Dermis blood vessel endothelial cell (primary cell): ENCODE measurements around the gene FRY. TPM values are rescaled to one million over a fixed set of nuclear protein-coding genes. Genes with fewer than 3 reads are reported as not detected.

Source experiments
- DNase-seq: peaks from one replicate; pipeline ENCODE4 v3.0.0; 2010
- total RNA-seq: library from RNA; depleted of rRNA; stranded (reverse); fragments of >200 nt; gene quantifications from 2 replicates; pipeline ENCODE4 v1.2.3, GENCODE V29; 2014

The FRY gene
- total RNA-seq, 1 donor from 2014 or later: 127 TPM

GRCh38 chr13:32228330-32229041, 196.9 kb downstream of the FRY start:
- peak; percentile 27 for DNase-seq

DNA sequence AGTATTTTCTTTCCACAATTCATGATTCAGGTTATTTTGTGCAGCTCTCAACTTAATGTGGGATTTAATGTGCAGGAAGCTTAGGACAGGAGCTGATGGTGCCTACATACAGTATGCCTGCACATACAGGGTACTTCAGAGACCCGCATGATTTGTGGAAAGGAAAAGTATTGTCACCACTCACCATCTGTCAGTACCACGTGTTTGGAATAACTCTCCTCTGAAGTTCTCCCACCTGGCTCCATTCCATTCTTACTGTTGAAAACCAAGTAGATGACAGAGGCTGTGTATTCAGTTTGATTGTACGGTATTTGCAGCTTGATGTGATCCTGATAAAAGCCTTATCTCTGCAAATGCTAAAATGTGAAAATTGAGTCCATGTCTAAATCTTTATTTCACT, 197.9 kb downstream of the FRY start:
- DNase-seq: no peak

DNA sequence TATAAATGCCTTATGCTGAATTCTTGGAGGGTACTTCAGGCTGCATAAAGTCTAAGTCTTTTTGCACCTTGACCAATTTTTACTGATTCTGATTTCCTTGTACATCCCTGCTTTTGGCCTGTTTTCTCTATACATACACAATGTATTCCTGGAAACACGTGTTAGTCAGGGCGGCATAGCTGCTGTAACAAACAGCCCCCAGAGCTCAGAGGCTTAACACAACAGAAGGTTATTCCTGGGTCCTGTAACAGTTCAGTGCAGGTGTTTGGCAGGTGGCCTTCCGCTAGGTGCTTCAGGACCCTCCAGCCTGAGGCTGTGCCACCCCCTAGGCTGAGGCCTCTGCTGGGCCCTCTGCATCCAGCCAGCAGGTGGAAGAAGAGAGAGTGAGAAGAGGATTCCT, 200.7 kb downstream of the FRY start:
- no peak for DNase-seq

DNA sequence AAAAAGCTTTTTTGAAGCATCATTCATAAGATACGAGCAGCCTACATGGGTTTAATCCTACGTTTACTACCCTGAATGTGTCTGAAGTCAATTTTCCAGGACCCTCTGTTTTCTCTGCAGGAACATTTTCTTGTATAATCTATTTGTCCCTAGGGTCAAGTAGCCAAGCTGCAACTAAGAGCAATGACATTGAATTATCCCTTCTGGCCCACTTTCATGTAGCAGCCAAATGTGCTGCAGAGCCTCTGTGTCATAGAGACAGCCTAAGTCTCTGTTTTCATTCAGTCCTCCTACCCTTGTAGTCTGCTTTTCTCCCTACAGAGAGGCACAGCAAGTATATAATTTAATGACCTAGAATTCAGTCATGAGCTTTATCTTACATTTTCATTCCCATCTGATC, 201.5 kb downstream of the FRY start:
- no peak for DNase-seq

GRCh38 chr13:32234914-32235313, 203.3 kb downstream of the FRY start:
- DNase-seq: no peak

GRCh38 chr13:32237681-32238080, 206.1 kb downstream of the FRY start:
- no peak for DNase-seq

GRCh38 chr13:32243695-32244094, 212.1 kb downstream of the FRY start:
- DNase-seq: no peak

GRCh38 chr13:32245555-32245954, 214.0 kb downstream of the FRY start:
- DNase-seq: no peak

GRCh38 chr13:32246468-32246867, 214.9 kb downstream of the FRY start:
- DNase-seq: peak; percentile 91

DNA sequence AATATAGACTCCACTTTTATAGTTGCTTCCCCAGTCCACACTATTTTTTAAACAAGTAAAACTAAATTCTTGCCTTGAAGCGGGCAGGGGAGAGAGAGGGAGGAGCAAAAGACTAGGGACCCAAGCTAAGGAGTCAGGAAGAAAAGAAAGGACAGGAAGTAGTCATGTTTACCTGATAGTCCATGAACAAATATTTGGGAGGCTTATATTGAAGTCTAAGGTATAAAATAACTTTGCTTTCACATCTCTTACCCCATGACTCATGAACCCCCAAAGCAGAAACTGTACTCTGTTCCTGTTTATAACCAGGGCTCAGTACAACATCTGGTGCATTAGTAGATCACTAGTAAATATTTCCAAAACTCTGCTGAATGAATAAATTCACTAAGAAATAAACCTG, 216.3 kb downstream of the FRY start:
- no peak for DNase-seq

DNA sequence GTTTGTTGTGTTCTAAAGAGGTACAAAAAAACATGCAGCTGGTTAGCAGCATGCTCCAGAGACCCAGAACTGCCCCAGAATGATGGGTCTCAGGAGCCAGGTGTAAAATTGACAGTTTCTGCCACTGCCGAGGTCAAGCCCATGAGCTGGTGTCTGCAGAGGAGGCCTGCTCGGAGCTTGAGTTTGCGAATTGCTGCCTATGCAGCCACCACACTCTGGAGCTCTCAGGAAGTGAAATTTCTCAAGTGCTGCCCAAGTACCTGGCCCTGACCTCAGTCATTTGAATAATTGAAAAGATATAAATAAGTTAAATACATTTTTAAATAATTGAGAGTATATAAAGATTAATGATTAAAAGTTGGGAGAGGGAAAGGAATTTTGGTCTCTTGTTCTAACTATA, 217.2 kb downstream of the FRY start:
- DNase-seq: no peak

- DNase-seq: no peak
These were observed 221.4 kb downstream of the FRY start for GRCh38 chr13:32252812-32253438.

DNA sequence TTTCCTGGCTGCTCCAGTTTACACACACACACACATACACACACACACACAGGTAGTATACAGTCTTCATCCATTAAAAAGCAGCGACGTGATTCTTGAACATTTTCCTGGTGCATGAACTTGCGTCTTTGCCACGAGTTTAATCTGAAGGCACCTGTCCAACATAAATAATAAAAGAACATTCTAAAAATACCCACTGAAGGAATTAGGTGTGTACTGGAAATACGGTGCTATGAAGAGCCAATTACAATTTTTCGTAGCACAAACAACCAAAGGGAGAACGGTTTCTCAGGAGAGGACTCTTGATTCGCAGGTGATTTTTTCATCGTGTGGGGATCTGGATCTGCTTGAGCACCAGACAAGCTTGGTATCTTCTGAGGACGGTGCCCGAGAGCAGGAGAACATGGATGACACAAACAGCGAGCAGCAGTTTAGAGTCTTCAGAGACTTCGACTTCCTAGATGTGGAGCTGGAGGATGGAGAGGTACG, 222.4 kb downstream of the FRY start:
- peak; percentile 70 for DNase-seq

DNA sequence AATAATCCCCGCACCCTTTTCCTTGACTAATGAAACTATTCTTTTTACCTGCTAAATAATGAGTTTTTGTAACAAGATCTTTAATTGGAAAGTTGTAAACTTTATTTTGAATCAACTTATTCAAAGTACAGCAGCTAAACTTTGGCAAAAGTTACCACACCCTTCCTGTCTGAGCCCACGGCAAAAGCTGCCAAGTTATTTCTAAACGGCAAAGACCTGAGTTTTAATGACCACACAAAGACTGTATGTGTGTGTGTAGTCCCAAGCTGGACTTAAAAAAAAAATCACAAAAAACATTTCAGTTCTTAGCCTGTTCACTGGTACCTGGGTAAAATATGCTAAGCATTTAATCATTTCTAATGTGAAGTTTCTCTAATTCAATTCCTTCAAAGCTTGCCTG, 222.8 kb downstream of the FRY start:
- peak; percentile 42 for DNase-seq

DNA sequence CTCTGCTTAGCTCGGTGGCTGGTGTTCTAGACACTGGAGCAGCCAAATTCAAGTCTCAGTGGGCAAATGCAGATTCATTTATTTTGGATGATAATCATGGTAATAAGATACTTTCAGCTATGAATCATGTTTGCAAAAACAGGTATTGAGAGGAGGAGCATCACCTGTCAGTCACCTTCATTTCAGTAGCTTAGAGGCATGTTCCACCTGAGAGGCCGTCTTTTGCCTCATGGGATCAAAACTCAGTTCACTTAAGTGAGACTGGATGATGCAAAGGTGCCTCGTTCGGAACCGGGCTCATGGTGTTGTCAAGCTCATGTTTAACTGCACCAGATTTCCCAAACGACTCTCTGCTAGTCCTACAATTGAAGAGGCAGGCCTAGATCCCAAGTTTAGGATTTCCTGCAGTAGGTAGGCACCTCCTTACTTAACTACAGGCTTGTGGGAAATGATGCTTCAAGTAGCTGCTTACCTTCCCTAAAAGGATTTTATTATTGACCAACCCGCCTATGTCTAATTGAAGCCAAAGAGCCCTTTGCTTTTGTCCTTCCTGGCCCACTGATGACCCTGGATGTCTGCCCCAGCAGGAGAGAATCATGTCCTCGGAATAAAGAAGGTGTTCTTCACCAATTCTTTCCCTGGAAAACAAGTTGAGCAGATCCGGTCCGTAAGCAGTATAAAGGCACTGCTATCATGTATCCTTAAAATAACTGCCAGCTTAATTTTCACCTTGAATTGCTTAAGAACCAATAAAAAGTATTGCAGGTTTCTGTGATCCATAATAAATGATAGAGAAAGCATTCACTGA, 223.5 kb downstream of the FRY start:
- no peak for DNase-seq

- DNase-seq: peak; percentile 74
These were observed 224.1 kb downstream of the FRY start for GRCh38 chr13:32255724-32256109.

- no peak for DNase-seq
These were observed 224.7 kb downstream of the FRY start for GRCh38 chr13:32256243-32256642.

- no peak for DNase-seq
These were observed 226.1 kb downstream of the FRY start for GRCh38 chr13:32257649-32258048.

GRCh38 chr13:32259116-32259515, 227.5 kb downstream of the FRY start:
- DNase-seq: no peak

DNA sequence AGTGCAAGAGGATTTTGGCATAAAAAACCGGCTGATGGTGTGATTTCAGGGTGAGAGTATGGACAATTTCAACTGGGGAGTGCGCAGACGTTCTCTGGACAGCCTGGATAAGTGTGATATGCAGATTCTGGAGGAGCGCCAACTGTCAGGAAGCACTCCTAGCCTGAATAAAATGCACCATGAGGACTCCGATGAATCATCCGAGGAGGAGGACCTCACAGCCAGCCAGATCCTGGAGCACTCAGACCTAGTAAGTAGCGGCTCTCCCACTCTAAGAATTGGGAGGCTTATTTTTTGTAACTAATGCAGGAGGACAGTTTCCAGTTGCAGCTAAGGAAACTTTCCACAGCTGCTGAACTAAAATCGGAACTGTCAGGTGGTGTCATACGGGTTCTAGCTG, 230.0 kb downstream of the FRY start:
- peak; percentile 99 for DNase-seq

GRCh38 chr13:32262165-32262564, 230.6 kb downstream of the FRY start:
- peak; percentile 32 for DNase-seq

DNA sequence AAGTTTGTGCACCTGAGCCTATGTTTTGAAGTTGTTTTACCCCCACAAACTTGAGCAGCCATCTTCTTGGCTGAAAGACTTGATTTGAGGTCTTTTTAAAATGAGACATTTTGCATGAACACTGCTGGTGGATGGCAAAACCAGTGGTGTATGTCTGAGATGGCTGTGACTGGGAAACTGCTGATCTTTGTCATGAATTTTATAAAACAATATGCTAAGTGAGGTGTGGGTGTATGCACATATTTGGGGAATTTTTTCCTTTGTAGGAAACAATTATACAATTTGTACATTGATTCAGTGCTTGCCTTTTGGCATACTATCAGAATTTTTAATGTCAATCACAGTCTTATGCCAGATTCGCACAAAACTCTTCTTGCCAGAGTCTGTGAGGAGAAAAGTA, 231.0 kb downstream of the FRY start:
- DNase-seq: peak; percentile 28

- DNase-seq: peak; percentile 96
These were observed 232.8 kb downstream of the FRY start for GRCh38 chr13:32264407-32264806.

DNA sequence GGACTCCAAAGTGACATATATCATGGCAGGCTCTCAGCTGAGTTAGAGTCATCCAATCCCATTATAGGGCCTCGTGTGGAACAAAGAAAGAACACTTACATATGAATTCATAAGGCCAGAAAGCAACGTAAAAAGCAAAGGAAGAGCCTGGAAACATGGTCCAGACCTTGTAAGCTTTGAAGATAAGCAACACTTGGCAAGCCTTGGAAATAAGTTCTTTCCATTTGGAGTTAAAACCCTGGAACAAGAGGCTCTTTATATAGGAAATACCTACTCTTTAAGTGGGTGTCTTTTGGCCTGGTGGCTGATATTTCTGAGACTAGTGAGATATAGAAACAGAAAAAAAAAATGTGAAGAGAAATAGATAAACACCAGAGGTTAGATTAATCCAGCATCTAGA, 234.2 kb downstream of the FRY start:
- no peak for DNase-seq
